IMR-90 (cell line): ENCODE measurements around the gene RIMBP2. TPM values are rescaled to one million over a fixed set of nuclear protein-coding genes. Genes with fewer than 3 reads are reported as not detected.

Experiments used
- ATAC-seq: fragments of 200-7000 bp; cut with Tn5 transposase; 2 replicates; pipeline ENCODE4 v1.9.1; 2020; ENCODE audit warnings: low read depth, mild to moderate bottlenecking, moderate library complexity
- BruUV-seq: library from RNA; stranded (reverse); fragments of 400-500 nt; replicated peaks from 2 replicates; lab custom pipeline; 2021; lab: Mats Ljungman, UMichigan
- CTCF ChIA-PET: fragments of 300-600 bp; formaldehyde crosslinking; extraction: SDS; loops from one replicate; lab custom pipeline; 2021; ENCODE audit warnings: antibody characterized with exemption; lab: Yijun Ruan, JAX
- POLR2A ChIA-PET: fragments of 300-600 bp; sonication (Branson Sonifier 250); formaldehyde crosslinking; loops from one replicate; lab custom pipeline; 2022; ENCODE audit warnings: antibody characterized with exemption; ENCODE audit not compliant: unreplicated experiment; lab: Charles Lee
- DNase-seq: peaks from one replicate; pipeline ENCODE4 v3.0.0; 2013
- H2AFZ ChIP-seq: replicated peaks from 2 replicates; pipeline ENCODE3; 2013; ENCODE audit warnings: low read length, mild to moderate bottlenecking; ENCODE audit not compliant: poor library complexity
- H2AK5ac ChIP-seq: 2 replicates; pipeline ENCODE4 v1.6.1; 2013; ENCODE audit warnings: low read depth, low read length, inconsistent platforms
- H2AK9ac ChIP-seq: replicated peaks from 2 replicates; pipeline ENCODE3; 2013; ENCODE audit warnings: mild to moderate bottlenecking, low read depth, low read length, moderate library complexity; ENCODE audit not compliant: poor library complexity
- H2BK120ac ChIP-seq: 2 replicates; pipeline ENCODE4 v1.6.1; 2013; ENCODE audit warnings: low read depth, low read length, inconsistent platforms
- H2BK15ac ChIP-seq: 3 replicates; pipeline ENCODE4 v1.6.1; 2013; ENCODE audit warnings: low read depth, low read length, inconsistent platforms
- H2BK20ac ChIP-seq: 2 replicates; pipeline ENCODE4 v1.6.1; 2013; ENCODE audit warnings: low read depth, mild to moderate bottlenecking, inconsistent platforms, low read length, moderate library complexity
- H2BK5ac ChIP-seq: 2 replicates; pipeline ENCODE4 v1.6.1; 2013; ENCODE audit warnings: mild to moderate bottlenecking, low read depth, low read length, inconsistent platforms; ENCODE audit not compliant: poor library complexity, severe bottlenecking
- H3K14ac ChIP-seq: replicated peaks from 2 replicates; pipeline ENCODE4 v1.6.1; 2013; ENCODE audit warnings: low read depth, low read length, inconsistent platforms
- H3K18ac ChIP-seq: 2 replicates; pipeline ENCODE4 v1.6.1; 2013; ENCODE audit warnings: low read depth, low read length, control low read depth
- H3K23ac ChIP-seq: 2 replicates; pipeline ENCODE4 v1.6.1; 2013; ENCODE audit warnings: low read depth, low read length, inconsistent platforms
- H3K27ac ChIP-seq: 2 replicates; pipeline ENCODE4 v1.5.1; 2013; ENCODE audit warnings: mild to moderate bottlenecking, control low read depth, low read length; ENCODE audit not compliant: insufficient read depth
- H3K27me3 ChIP-seq: 2 replicates; pipeline ENCODE4 v1.6.1; 2013; ENCODE audit warnings: low read length; ENCODE audit not compliant: control insufficient read depth, insufficient read depth
- H3K36me3 ChIP-seq: 2 replicates; pipeline ENCODE4 v1.6.1; 2013; ENCODE audit warnings: low read length, mixed read lengths; ENCODE audit not compliant: control insufficient read depth, insufficient read depth
- H3K4ac ChIP-seq: 2 replicates; pipeline ENCODE4 v1.6.1; 2013; ENCODE audit warnings: low read depth, low read length, inconsistent platforms
- H3K4me1 ChIP-seq: 2 replicates; pipeline ENCODE4 v1.6.1; 2013; ENCODE audit warnings: low read length, mixed read lengths; ENCODE audit not compliant: control insufficient read depth, insufficient read depth
- H3K4me2 ChIP-seq: 2 replicates; pipeline ENCODE4 v1.6.1; 2013; ENCODE audit warnings: low read depth, mild to moderate bottlenecking, control low read depth, low read length, moderate library complexity
- H3K4me3 ChIP-seq: 2 replicates; pipeline ENCODE4 v1.5.1; 2013; ENCODE audit warnings: low read depth, mild to moderate bottlenecking, control low read depth, low read length, moderate library complexity; ENCODE audit not compliant: insufficient read depth
- H3K56ac ChIP-seq: 2 replicates; pipeline ENCODE4 v1.6.1; 2013; ENCODE audit warnings: low read length, inconsistent platforms; ENCODE audit not compliant: insufficient read depth; ENCODE audit errors: extremely low read depth
- H3K79me1 ChIP-seq, 2 experiments: 2 replicates each; pipeline ENCODE4 v1.6.1; 2013; ENCODE audit warnings: low read length in 2 of 2, inconsistent platforms in 1 of 2, low read depth in 1 of 2
- H3K9ac ChIP-seq: 2 replicates; pipeline ENCODE4 v1.6.1; 2013; ENCODE audit warnings: low read depth, low read length, control low read depth
- H3K9me1 ChIP-seq: 2 replicates; pipeline ENCODE4 v1.6.1; 2013; ENCODE audit warnings: low read length, inconsistent platforms; ENCODE audit not compliant: insufficient read depth
- H3K9me3 ChIP-seq: 2 replicates; pipeline ENCODE4 v1.6.1; 2013; ENCODE audit warnings: low read length; ENCODE audit not compliant: control insufficient read depth, insufficient read depth
- H4K20me1 ChIP-seq: 2 replicates; pipeline ENCODE4 v1.6.1; 2013; ENCODE audit warnings: low read length, inconsistent platforms; ENCODE audit not compliant: insufficient read depth
- H4K5ac ChIP-seq: 2 replicates; pipeline ENCODE4 v1.6.1; 2013; ENCODE audit warnings: mild to moderate bottlenecking, low read depth, low read length, control low read depth
- H4K8ac ChIP-seq, 2 experiments: 2 replicates each; pipeline ENCODE4 v1.6.1; 2013; ENCODE audit warnings: low read depth in 2 of 2, low read length in 2 of 2, control low read depth in 1 of 2, inconsistent platforms in 1 of 2
- H4K91ac ChIP-seq: 2 replicates; pipeline ENCODE4 v1.6.1; 2013; ENCODE audit warnings: low read depth, low read length, inconsistent platforms; ENCODE audit not compliant: insufficient read depth
- BHLHE40 ChIP-seq: fragments of 150-350 bp; IDR thresholded peaks from 2 replicates; pipeline ENCODE4 v1.6.1; 2016; ENCODE audit warnings: mild to moderate bottlenecking, low read depth, low read length
- CEBPB ChIP-seq: IDR thresholded peaks from 2 replicates; pipeline ENCODE4 v1.6.1; 2012; ENCODE audit warnings: low read depth, low read length, improper control_type of control experiment
- CHD1 ChIP-seq: IDR thresholded peaks from 2 replicates; pipeline ENCODE4 v1.6.1; 2012; ENCODE audit warnings: low read depth, low read length, improper control_type of control experiment
- ELK1 ChIP-seq: fragments of 150-350 bp; IDR thresholded peaks from 2 replicates; pipeline ENCODE4 v1.6.1; 2016; ENCODE audit warnings: low read depth, mild to moderate bottlenecking, low read length, moderate library complexity, borderline replicate concordance
- FOS ChIP-seq: fragments of 150-350 bp; IDR thresholded peaks from 2 replicates; pipeline ENCODE4 v1.6.1; 2016; ENCODE audit warnings: low read depth, low read length
- MAZ ChIP-seq: IDR thresholded peaks from 2 replicates; pipeline ENCODE4 v1.6.1; 2012; ENCODE audit warnings: low read depth, mild to moderate bottlenecking, low read length, improper control_type of control experiment, moderate library complexity, borderline replicate concordance
- MXI1 ChIP-seq: IDR thresholded peaks from 2 replicates; pipeline ENCODE4 v1.6.1; 2012; ENCODE audit warnings: low read depth, mild to moderate bottlenecking, low read length, moderate library complexity, borderline replicate concordance
- NFE2L2 ChIP-seq: fragments of 150-350 bp; IDR thresholded peaks from 2 replicates; pipeline ENCODE4 v1.6.1; 2016; ENCODE audit warnings: low read depth, mild to moderate bottlenecking, low read length
- POLR2A ChIP-seq: IDR thresholded peaks from 2 replicates; pipeline ENCODE4 v1.6.1; 2012; ENCODE audit warnings: mild to moderate bottlenecking, low read depth, low read length
- RAD21 ChIP-seq: IDR thresholded peaks from 2 replicates; pipeline ENCODE4 v1.6.1; 2012; ENCODE audit warnings: low read length, improper control_type of control experiment
- RCOR1 ChIP-seq: IDR thresholded peaks from 2 replicates; pipeline ENCODE4 v1.6.1; 2012; ENCODE audit warnings: mild to moderate bottlenecking, low read length, improper control_type of control experiment; ENCODE audit not compliant: insufficient replicate concordance
- SMC3 ChIP-seq: fragments of 150-350 bp; IDR thresholded peaks from 2 replicates; pipeline ENCODE4 v1.6.1; 2016; ENCODE audit warnings: low read depth, mild to moderate bottlenecking, antibody characterized with exemption, low read length, moderate library complexity
- USF2 ChIP-seq: fragments of 150-350 bp; IDR thresholded peaks from 2 replicates; pipeline ENCODE4 v1.6.1; 2017; ENCODE audit warnings: mild to moderate bottlenecking, antibody characterized with exemption, low read length, low read depth
- WGBS, 2 experiments: methylation state at CpG; one replicate each; pipeline versions ENCODE4 v1.1.5 to v1.1.7; 2013; ENCODE audit warnings: missing lambda C conversion rate in 2 of 2; ENCODE audit not compliant: insufficient read length in 1 of 2; ENCODE audit errors: extremely low coverage in 2 of 2; 5-methylcytosine and 5-hydroxymethylcytosine counted together
- dilution Hi-C: fragments of 300-500 bp; cut with HindIII; formaldehyde crosslinking; loops from one replicate; pipeline ENCODE4 v1.14.3; 2018; ENCODE audit warnings: low sequenced_read_pairs; ENCODE audit not compliant: unreplicated experiment
- in situ Hi-C: fragments of 300-500 bp; cut with MboI; formaldehyde crosslinking; loops from 3 replicates; pipeline ENCODE4 v1.14.3; 2019; ENCODE audit warnings: low sequenced_read_pairs, inconsistent platforms, mixed read lengths
- intact Hi-C: fragments of 100-400 bp; cut with micrococcal nuclease; formaldehyde crosslinking; loops from 2 replicates; pipeline ENCODE4 v1.10.0; 2022
- polyA plus RNA-seq, 3 experiments: library from polyadenylated mRNA; depleted of rRNA; stranded (reverse); fragments of >200 nt; gene quantifications; 2 replicates each; pipeline ENCODE4 v1.2.3, GENCODE V29; 2012; ENCODE audit warnings: low replicate concordance in 1 of 3
- total RNA-seq: library from RNA; depleted of rRNA; stranded (reverse); fragments of >200 nt; gene quantifications from 2 replicates; pipeline ENCODE4 v1.2.3, GENCODE V29; 2012
- TF ChIP-seq, protein P1 (sequence below): conservative IDR thresholded peaks from 2 replicates; pipeline ENCODE4 v1.5.1; 2012; ENCODE audit warnings: mild to moderate bottlenecking, low read depth, low read length, improper control_type of control experiment

The RIMBP2 gene
- total and polyA plus RNA-seq, 2 of the 4 experiments (the other 2 are of a cell fraction): not detected

DNA sequence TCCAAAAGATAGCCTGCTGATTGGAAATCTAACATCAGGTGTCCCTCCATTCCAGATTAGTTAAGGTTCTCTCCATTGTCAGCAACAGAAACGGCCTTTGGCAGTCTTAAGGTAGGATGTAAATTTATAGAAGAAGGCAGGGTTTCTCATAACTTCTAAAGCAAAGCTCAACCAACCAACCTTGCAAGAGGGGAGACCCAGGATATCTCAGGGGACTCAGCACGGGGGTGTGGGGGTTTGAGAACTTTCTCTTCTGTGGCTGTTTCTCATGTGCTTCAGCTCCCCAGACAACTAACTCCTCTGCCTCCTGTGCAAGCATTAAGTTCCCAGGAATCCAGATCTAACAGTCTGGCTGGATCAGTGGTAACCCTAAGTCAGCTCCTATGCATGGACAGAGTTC is 148.1 kb downstream of the RIMBP2 start:
- H4K91ac ChIP-seq: no peak overlapping the region
- dilution Hi-C loops (no loop called here), intact Hi-C loops (no loop called here), in situ Hi-C loops (no loop called here)
- no peak overlapping the region for H3K23ac ChIP-seq
- H3K18ac ChIP-seq: no peak overlapping the region
- H3K36me3 ChIP-seq: no peaks in the 10 kb centered on the region
- no peaks in the 10 kb centered on the region for H3K9me1 ChIP-seq
- ATAC-seq: no peak
- DNase-seq: no peak
- H3K79me1 ChIP-seq: no peaks in the 10 kb centered on the region
- H4K20me1 ChIP-seq: no peaks in the 10 kb centered on the region
- no peak overlapping the region for H2BK120ac ChIP-seq
- no peaks in the 10 kb centered on the region for H3K4me1 ChIP-seq
- CTCF ChIA-PET: no interaction called here
- H3K9me3 ChIP-seq: peaks cover 51% of the 10 kb centered on the region
- H4K5ac ChIP-seq: no peak overlapping the region
- no peak overlapping the region for H4K8ac ChIP-seq
- no peak overlapping the region for H2BK20ac ChIP-seq
- no peak overlapping the region for H3K4ac ChIP-seq
- BruUV-seq: no TSS peak
- H3K4me3 ChIP-seq: no peak overlapping the region
- no peaks in the 10 kb centered on the region for H3K27me3 ChIP-seq
- H3K56ac ChIP-seq: no peak overlapping the region
- no peak overlapping the region for H3K4me2 ChIP-seq
- no peak overlapping the region for H2BK5ac ChIP-seq
- TF ChIP-seq, protein P1, sequence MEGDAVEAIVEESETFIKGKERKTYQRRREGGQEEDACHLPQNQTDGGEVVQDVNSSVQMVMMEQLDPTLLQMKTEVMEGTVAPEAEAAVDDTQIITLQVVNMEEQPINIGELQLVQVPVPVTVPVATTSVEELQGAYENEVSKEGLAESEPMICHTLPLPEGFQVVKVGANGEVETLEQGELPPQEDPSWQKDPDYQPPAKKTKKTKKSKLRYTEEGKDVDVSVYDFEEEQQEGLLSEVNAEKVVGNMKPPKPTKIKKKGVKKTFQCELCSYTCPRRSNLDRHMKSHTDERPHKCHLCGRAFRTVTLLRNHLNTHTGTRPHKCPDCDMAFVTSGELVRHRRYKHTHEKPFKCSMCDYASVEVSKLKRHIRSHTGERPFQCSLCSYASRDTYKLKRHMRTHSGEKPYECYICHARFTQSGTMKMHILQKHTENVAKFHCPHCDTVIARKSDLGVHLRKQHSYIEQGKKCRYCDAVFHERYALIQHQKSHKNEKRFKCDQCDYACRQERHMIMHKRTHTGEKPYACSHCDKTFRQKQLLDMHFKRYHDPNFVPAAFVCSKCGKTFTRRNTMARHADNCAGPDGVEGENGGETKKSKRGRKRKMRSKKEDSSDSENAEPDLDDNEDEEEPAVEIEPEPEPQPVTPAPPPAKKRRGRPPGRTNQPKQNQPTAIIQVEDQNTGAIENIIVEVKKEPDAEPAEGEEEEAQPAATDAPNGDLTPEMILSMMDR: no peak
- no peak for TF ChIP-seq NFE2L2
- no peak for TF ChIP-seq SMC3
- TF ChIP-seq CHD1: no peak
- no peak for TF ChIP-seq BHLHE40
- no peak for TF ChIP-seq RCOR1
- TF ChIP-seq FOS: no peak
- no peak for TF ChIP-seq USF2
- no peak for TF ChIP-seq CEBPB
- TF ChIP-seq MAZ: no peak
- TF ChIP-seq RAD21: no peak
- no peak for TF ChIP-seq POLR2A
- no peak for TF ChIP-seq ELK1
- TF ChIP-seq MXI1: no peak
- POLR2A ChIA-PET: no interaction called here
- no peak overlapping the region for H2AK9ac ChIP-seq
- WGBS, 2 experiments: no CpG with 5 or more reads among the region's 2 CpGs
- no peak overlapping the region for H2AFZ ChIP-seq
- H2BK15ac ChIP-seq: no peak overlapping the region
- H3K27ac ChIP-seq: no peak overlapping the region
- no peak overlapping the region for H3K14ac ChIP-seq
- no peak overlapping the region for H3K9ac ChIP-seq
- no peak overlapping the region for H2AK5ac ChIP-seq
